Neutrophil (primary cell): Measurements from ENCODE around the gene MKRN1.
A peak's percentile ranks its signal among the peaks of the same experiment; 100 is the strongest.

Experiments
- H3K27ac ChIP-seq: fragments of 200-600 bp; sonication (generic); 2 replicates; pipeline ENCODE4 v1.5.1; 2016; ENCODE audit warnings: mild to moderate bottlenecking, moderate library complexity
- H3K27me3 ChIP-seq: fragments of 200-600 bp; sonication (generic); 2 replicates; pipeline ENCODE4 v1.6.0; 2016; ENCODE audit warnings: mild to moderate bottlenecking
- H3K36me3 ChIP-seq: fragments of 200-600 bp; sonication (generic); 2 replicates; pipeline ENCODE4 v1.5.1; 2017
- H3K4me1 ChIP-seq, 2 experiments: fragments of 200-600 bp in 1 of 2; sonication (generic) in 1 of 2; 1 replicate in 1 of 2; 2 replicates in 1 of 2; pipeline versions ENCODE4 v1.5.1 to v1.6.1; 2013 to 2016; ENCODE audit warnings: low read depth in 1 of 2, low read length in 1 of 2, mild to moderate bottlenecking in 1 of 2, moderate library complexity in 1 of 2; ENCODE audit not compliant: control insufficient read depth in 1 of 2, insufficient read depth in 1 of 2
- H3K4me3 ChIP-seq, 2 experiments: fragments of 200-600 bp in 1 of 2; sonication (generic) in 1 of 2; 1 replicate in 1 of 2; 2 replicates in 1 of 2; pipeline ENCODE4 v1.5.1; 2013 to 2016; ENCODE audit warnings: low read depth in 1 of 2, low read length in 1 of 2, mild to moderate bottlenecking in 1 of 2, moderate library complexity in 1 of 2
- H3K9me3 ChIP-seq: fragments of 200-600 bp; sonication (generic); 2 replicates; pipeline ENCODE4 v1.5.1; 2016
- CTCF ChIP-seq: fragments of 200-600 bp; sonication (generic); IDR thresholded peaks from 2 replicates; pipeline ENCODE4 v1.5.1; 2016; ENCODE audit warnings: antibody characterized with exemption

MKRN1 gene

GRCh38 chr7:140478246-140479061, 851 bp downstream of the MKRN1 start:
- Histone ChIP-seq H3K27me3 (no peaks in the 10 kb centered on the region), H3K36me3 (peaks cover 7% of the 10 kb centered on the region), H3K27ac (peak overlapping the region; percentile 96), H3K9me3 (no peaks in the 10 kb centered on the region), H3K4me1 (peaks cover 27 to 30% of the 10 kb centered on the region in 2 experiments), H3K4me3 (peak overlapping the region; percentile 96)
- TF ChIP-seq CTCF = peak; percentile 4

DNA sequence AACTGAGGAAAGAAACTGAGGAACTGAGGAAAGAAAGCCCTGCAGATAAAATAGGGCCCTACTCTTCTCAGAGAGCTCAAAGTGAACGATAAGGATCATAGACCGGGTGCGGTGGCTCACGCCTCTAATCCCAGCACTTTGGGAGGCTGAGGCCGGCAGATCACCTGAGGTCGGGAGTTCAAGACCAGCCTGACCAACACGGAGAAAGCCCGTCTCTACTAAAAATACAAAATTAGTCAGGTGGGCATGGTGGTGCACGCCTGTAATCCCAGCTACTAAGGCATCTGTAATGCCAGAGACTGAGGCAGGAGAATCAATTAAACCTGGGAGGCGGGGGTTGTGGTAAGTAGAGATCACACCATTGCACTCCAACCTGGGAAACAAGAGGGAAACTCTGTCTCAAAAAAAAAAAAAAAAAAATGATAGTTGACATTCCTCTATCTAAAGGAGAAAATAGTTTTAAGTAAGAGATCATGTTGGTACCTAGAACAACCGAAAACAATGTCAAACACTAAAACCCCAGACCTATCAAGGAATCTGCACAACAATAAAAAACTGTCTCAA, 2.5 kb downstream of the MKRN1 start:
- peak overlapping the region; percentile 96 for H3K27ac ChIP-seq
- H3K27me3 ChIP-seq = no peaks in the 10 kb centered on the region
- H3K4me1 ChIP-seq = peaks cover 27 to 30% of the 10 kb centered on the region in 2 experiments
- H3K4me3 ChIP-seq = peak overlapping the region; percentile 25 to 96
- H3K36me3 ChIP-seq = peaks cover 11% of the 10 kb centered on the region
- TF ChIP-seq CTCF = no peak
- no peaks in the 10 kb centered on the region for H3K9me3 ChIP-seq

GRCh38 chr7:140475747-140476333, 3.5 kb downstream of the MKRN1 start:
- Histone ChIP-seq H3K36me3 (peaks cover 21% of the 10 kb centered on the region), H3K9me3 (no peaks in the 10 kb centered on the region), H3K4me1 (peaks cover 27 to 30% of the 10 kb centered on the region in 2 experiments), H3K4me3 (no peak overlapping the region), H3K27ac (no peak overlapping the region), H3K27me3 (no peaks in the 10 kb centered on the region)
- peak; percentile 24 for TF ChIP-seq CTCF

DNA sequence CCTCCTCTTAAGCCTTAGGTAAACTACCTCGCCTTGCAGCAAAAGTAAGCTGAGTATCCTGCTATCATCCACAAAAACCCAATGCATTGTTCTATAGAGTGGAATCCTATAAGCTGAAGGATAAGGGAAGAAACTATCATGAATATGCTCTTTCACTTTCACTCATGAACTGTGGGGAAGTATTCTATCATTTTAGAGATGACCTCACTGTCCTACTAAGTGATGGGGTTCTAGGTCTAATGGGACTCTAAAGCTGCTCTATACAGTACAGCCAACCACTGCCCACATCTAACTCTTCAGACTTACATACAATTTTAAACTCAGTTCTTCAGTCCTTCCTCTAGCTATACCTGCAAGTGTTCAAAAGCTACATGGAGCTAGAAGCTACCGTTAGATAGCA, 16.2 kb downstream of the MKRN1 start:
- no peak for TF ChIP-seq CTCF
- H3K4me3 ChIP-seq = no peak overlapping the region
- H3K27ac ChIP-seq = peak overlapping the region; percentile 27
- no peaks in the 10 kb centered on the region for H3K4me1 ChIP-seq
- H3K27me3 ChIP-seq = no peaks in the 10 kb centered on the region
- H3K9me3 ChIP-seq = no peaks in the 10 kb centered on the region
- peaks cover 90% of the 10 kb centered on the region for H3K36me3 ChIP-seq

GRCh38 chr7:140458916-140459315, 20.4 kb downstream of the MKRN1 start:
- Histone ChIP-seq H3K36me3 (peaks cover 98% of the 10 kb centered on the region), H3K4me1 (no peaks in the 10 kb centered on the region), H3K4me3 (no peak overlapping the region), H3K9me3 (no peaks in the 10 kb centered on the region), H3K27ac (no peak overlapping the region), H3K27me3 (no peaks in the 10 kb centered on the region)
- no peak for TF ChIP-seq CTCF
